WERI-Rb-1 (cell line): Measurements from ENCODE around the gene TRIM33.
"Not testable (repeated sequence)": the region's sequence is repeated elsewhere in the genome, so short reads cannot be mapped to it uniquely, and the experiment has no call there.

ENCODE experiments used
- DNase-seq: peaks from one replicate; pipeline ENCODE4 v3.0.0-alpha.2; 2020
- H3K27ac ChIP-seq: fragments of 250-450 bp; sonication (Bioruptor Pico); 2 replicates; pipeline ENCODE4 v1.5.1; 2020; ENCODE audit warnings: mild to moderate bottlenecking, moderate library complexity
- H3K27me3 ChIP-seq: fragments of 250-450 bp; sonication (Bioruptor Pico); 2 replicates; pipeline ENCODE4 v1.5.1; 2021; ENCODE audit warnings: mild to moderate bottlenecking, low read depth, moderate library complexity; ENCODE audit not compliant: insufficient read depth, severe bottlenecking
- H3K36me3 ChIP-seq: fragments of 250-450 bp; sonication (Bioruptor Pico); 2 replicates; pipeline ENCODE4 v1.5.1; 2020; ENCODE audit warnings: mild to moderate bottlenecking, moderate library complexity
- H3K4me3 ChIP-seq: 2 replicates; pipeline ENCODE4 v1.5.1; 2011; ENCODE audit warnings: low read depth, mild to moderate bottlenecking, control low read depth, low read length
- H3K9me3 ChIP-seq: fragments of 250-450 bp; sonication (Bioruptor Pico); 2 replicates; pipeline ENCODE4 v1.5.1; 2021; ENCODE audit warnings: mild to moderate bottlenecking, moderate library complexity; ENCODE audit not compliant: severe bottlenecking
- TF ChIP-seq, protein P1 (sequence below): IDR thresholded peaks from 2 replicates; pipeline ENCODE4 v1.5.1; 2011; ENCODE audit warnings: low read depth, mild to moderate bottlenecking, control low read depth, inconsistent platforms, low read length

Gene TRIM33

GRCh38 chr1:114435088-114435715 lies 75.8 kb downstream of the TRIM33 start:
- DNase-seq: no peak
- no peaks in the 10 kb centered on the region for H3K27me3 ChIP-seq
- no peak overlapping the region for H3K4me3 ChIP-seq
- H3K36me3 ChIP-seq: peaks cover 20% of the 10 kb centered on the region
- TF ChIP-seq, protein P1, sequence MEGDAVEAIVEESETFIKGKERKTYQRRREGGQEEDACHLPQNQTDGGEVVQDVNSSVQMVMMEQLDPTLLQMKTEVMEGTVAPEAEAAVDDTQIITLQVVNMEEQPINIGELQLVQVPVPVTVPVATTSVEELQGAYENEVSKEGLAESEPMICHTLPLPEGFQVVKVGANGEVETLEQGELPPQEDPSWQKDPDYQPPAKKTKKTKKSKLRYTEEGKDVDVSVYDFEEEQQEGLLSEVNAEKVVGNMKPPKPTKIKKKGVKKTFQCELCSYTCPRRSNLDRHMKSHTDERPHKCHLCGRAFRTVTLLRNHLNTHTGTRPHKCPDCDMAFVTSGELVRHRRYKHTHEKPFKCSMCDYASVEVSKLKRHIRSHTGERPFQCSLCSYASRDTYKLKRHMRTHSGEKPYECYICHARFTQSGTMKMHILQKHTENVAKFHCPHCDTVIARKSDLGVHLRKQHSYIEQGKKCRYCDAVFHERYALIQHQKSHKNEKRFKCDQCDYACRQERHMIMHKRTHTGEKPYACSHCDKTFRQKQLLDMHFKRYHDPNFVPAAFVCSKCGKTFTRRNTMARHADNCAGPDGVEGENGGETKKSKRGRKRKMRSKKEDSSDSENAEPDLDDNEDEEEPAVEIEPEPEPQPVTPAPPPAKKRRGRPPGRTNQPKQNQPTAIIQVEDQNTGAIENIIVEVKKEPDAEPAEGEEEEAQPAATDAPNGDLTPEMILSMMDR: no peak
- H3K9me3 ChIP-seq: no peaks in the 10 kb centered on the region
- no peak overlapping the region for H3K27ac ChIP-seq

DNA sequence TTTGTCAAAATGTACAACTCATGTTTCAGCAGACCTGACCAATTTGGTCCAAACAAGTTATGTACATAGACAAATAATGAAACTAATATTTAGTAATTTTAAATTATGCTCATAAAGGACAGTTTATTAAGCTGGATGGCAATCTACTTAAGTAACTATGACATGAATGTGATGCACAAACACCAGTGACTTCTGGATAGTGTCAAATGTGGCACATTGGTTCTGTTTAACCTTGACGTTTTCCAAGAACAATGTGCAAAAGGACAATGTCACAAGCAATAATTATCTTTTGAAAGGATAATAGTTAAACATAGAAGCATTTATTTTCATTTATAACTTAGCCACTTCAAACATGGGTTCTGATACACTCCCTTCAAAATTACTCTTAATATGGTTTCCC lies 80.0 kb downstream of the TRIM33 start:
- H3K9me3 ChIP-seq: no peaks in the 10 kb centered on the region
- H3K27ac ChIP-seq: no peak overlapping the region
- H3K36me3 ChIP-seq: peaks cover 40% of the 10 kb centered on the region
- no peak for DNase-seq
- TF ChIP-seq, protein P1: no peak
- no peak overlapping the region for H3K4me3 ChIP-seq
- no peaks in the 10 kb centered on the region for H3K27me3 ChIP-seq

DNA sequence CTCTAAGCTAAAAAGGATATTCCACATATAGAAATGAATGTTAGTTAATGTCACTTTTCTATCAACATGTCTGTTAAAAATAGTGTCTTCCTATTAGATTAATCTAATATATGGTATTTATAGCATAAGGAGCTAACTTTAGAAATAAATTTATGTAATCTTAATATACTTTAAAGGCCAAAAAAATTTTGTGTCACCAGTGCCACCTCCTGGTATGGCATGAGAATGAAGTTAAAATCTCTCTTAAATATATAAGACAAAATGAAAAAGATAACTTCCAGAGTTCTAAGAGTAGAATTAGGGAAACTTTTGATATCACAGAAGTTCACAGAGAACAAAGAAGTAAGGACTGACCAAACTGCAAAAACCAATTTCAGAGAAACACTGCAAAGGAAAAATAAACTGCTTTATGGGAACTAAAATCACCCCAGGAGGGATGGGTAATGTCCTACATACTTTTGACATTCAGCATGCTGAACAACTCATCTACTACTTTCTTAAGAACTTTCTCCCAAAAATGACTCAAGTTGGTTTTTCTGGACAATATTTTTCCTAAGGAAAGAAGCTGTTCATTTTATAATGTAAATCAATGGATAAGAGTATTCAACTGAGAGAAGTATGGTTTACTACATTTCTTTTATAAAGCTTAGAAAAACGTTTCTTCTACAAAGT lies 82.8 kb downstream of the TRIM33 start:
- Histone ChIP-seq H3K27ac (no peak overlapping the region), H3K27me3 (no peaks in the 10 kb centered on the region), H3K36me3 (peaks cover 67% of the 10 kb centered on the region), H3K9me3 (no peaks in the 10 kb centered on the region), H3K4me3 (no peak overlapping the region)
- TF ChIP-seq, protein P1: no peak
- DNase-seq: no peak

- TF ChIP-seq, protein P1: no peak
- no peak overlapping the region for H3K27ac ChIP-seq
- DNase-seq: no peak
- no peaks in the 10 kb centered on the region for H3K9me3 ChIP-seq
- no peak overlapping the region for H3K4me3 ChIP-seq
- H3K27me3 ChIP-seq: no peaks in the 10 kb centered on the region
- H3K36me3 ChIP-seq: peaks cover 65% of the 10 kb centered on the region
Measured at GRCh38 chr1:114427612-114428011, 83.4 kb downstream of the TRIM33 start.

- H3K27ac ChIP-seq: no peak overlapping the region
- peaks cover 89% of the 10 kb centered on the region for H3K36me3 ChIP-seq
- DNase-seq: no peak
- TF ChIP-seq, protein P1: no peak
- no peak overlapping the region for H3K4me3 ChIP-seq
- H3K9me3 ChIP-seq: no peaks in the 10 kb centered on the region
- no peaks in the 10 kb centered on the region for H3K27me3 ChIP-seq
Measured at GRCh38 chr1:114423455-114423854, 87.5 kb downstream of the TRIM33 start.

DNA sequence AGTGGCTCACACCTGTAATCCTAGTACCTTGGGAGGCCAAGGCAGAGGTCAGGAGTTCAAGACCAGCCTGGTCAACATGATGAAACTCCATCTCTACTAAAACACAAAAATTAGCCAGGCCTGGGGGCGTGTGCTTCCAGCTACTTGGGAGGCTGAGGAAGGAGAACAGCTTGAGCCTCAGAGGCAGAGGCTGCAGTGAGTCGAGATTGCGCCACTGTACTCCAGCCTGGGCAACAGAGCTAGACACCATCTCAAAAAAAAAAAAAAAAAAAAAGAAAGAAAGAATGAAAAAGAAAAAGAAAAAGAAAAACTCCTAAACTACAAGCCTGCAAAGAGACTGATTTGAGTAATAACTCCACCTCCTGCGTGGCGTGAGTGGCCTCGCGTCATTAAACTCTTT lies 92.1 kb downstream of the TRIM33 start:
- not testable (repeated sequence) for H3K9me3 ChIP-seq, DNase-seq, H3K27me3 ChIP-seq, H3K4me3 ChIP-seq, H3K27ac ChIP-seq
- H3K36me3 ChIP-seq: peaks cover 84% of the 10 kb centered on the region
